Peyer's patch (tissue), 4 donors: ENCODE results near the gene BPIFB1. TPM values are rescaled to one million over a fixed set of nuclear protein-coding genes. Genes with fewer than 3 reads are reported as not detected.

Source experiments
- DNase-seq, 3 donors: peaks; one replicate each; pipeline ENCODE4 v3.0.0-alpha.2; 2017 to 2019
- H3K27ac ChIP-seq, 4 donors: fragments of 200-600 bp; sonication (generic); one replicate each; pipeline ENCODE4 v1.5.1; 2016 to 2019
- H3K27me3 ChIP-seq, 2 donors: fragments of 200-600 bp; sonication (generic); one replicate each; pipeline ENCODE4 v1.5.1; 2019
- H3K36me3 ChIP-seq, 3 donors: fragments of 200-600 bp; sonication (generic); one replicate each; pipeline ENCODE4 v1.5.1; 2016 to 2019
- H3K4me1 ChIP-seq, 4 donors: fragments of 200-600 bp; sonication (generic); one replicate each; pipeline ENCODE4 v1.5.1; 2016 to 2019
- H3K4me3 ChIP-seq, 4 donors: fragments of 200-600 bp; sonication (generic); 1 replicate in 3 of 4; 2 replicates in 1 of 4; pipeline ENCODE4 v1.5.1; 2016 to 2019; ENCODE audit warnings: mild to moderate bottlenecking in 1 of 4
- H3K9me3 ChIP-seq, 4 donors: fragments of 200-600 bp; sonication (generic); one replicate each; pipeline ENCODE4 v1.5.1; 2016 to 2019; ENCODE audit warnings: mild to moderate bottlenecking in 1 of 4
- POLR2A ChIP-seq, 2 donors: fragments of 450-650 bp; IDR thresholded peaks; one replicate each; pipeline ENCODE4 v1.5.1; 2017; ENCODE audit warnings: antibody characterized with exemption in 2 of 2, mild to moderate bottlenecking in 2 of 2, moderate library complexity in 2 of 2
- total RNA-seq, 4 donors: library from RNA; depleted of rRNA; stranded (reverse); fragments of >200 nt; gene quantifications; one replicate each; pipeline ENCODE4 v1.1.0, GENCODE V29; 2016
- TF ChIP-seq, protein P1 (sequence below), 6 experiments: fragments of 450-650 bp in 4 of 6; fragments of 200-600 bp in 2 of 6; sonication (generic) in 1 of 6; IDR thresholded peaks; one replicate each; pipeline ENCODE4 v1.5.1; 2017 to 2019; ENCODE audit warnings: antibody characterized with exemption in 6 of 6, mild to moderate bottlenecking in 3 of 6, moderate library complexity in 1 of 6

Gene BPIFB1
- total RNA-seq, 4 donors from 2014 or later, result not detected

DNA sequence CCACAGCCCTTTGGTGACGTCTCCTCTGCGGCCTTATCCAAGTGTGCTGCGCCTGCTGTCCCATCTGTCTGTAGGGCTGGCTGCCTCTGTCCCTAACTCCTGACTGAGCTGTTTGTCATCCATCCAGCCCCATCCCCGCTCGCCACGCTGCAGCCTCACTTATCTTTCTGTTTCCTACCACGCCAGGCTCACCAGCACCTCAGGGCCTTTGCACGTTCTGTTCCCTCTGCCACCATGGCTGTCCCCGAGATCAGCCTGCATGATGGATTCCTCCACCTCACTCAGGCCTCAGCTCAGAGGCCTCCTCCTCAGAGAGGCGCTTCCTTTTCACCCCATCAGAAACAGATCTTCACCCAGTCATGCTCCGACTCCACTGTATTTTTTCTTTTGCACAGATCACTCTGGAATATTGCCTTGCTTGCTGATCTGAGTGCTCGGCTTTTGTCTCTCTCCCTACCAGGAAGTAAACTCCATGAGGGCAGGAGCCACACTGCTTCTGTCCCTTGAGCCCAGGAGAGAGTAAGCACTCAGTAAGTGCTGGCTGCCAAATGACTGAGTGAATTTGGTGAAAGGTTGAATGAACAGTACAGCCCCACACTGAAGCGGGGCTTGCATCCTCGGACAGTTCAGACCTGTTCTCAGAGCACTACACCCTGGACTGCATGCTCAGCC is 34.5 kb downstream of the BPIFB1 start:
- no peak for DNase-seq
- Histone ChIP-seq H3K36me3 (no peaks in the 10 kb centered on the region), H3K9me3 (no peaks in the 10 kb centered on the region), H3K4me3 (no peak overlapping the region), H3K27ac (no peak overlapping the region), H3K4me1 (no peaks in the 10 kb centered on the region), H3K27me3 (no peaks in the 10 kb centered on the region)
- TF ChIP-seq, protein P1, sequence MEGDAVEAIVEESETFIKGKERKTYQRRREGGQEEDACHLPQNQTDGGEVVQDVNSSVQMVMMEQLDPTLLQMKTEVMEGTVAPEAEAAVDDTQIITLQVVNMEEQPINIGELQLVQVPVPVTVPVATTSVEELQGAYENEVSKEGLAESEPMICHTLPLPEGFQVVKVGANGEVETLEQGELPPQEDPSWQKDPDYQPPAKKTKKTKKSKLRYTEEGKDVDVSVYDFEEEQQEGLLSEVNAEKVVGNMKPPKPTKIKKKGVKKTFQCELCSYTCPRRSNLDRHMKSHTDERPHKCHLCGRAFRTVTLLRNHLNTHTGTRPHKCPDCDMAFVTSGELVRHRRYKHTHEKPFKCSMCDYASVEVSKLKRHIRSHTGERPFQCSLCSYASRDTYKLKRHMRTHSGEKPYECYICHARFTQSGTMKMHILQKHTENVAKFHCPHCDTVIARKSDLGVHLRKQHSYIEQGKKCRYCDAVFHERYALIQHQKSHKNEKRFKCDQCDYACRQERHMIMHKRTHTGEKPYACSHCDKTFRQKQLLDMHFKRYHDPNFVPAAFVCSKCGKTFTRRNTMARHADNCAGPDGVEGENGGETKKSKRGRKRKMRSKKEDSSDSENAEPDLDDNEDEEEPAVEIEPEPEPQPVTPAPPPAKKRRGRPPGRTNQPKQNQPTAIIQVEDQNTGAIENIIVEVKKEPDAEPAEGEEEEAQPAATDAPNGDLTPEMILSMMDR (IDR thresholded peaks at IDR 0.05), result no peak
- no peak for TF ChIP-seq POLR2A (IDR thresholded peaks at IDR 0.05)

DNA sequence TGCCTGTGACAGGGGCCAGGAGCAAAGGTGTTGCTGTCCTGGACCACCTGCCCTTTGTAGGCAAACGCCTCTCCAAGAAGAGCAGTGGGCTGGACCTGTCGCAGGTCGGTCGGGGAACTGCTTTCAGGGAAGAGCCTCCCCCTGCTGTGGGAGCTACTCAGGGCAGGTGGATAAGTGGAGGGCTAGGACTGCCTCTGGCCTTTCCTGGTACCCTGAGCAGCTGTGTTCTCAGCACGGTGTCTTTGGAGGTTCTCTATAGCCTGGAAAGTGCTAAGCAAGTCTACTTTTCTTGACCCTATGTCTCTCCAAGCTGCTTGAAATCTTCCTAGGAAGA is 35.0 kb downstream of the BPIFB1 start:
- Histone ChIP-seq H3K4me3 (no peak overlapping the region), H3K27me3 (no peaks in the 10 kb centered on the region), H3K9me3 (no peaks in the 10 kb centered on the region), H3K36me3 (no peaks in the 10 kb centered on the region), H3K4me1 (no peaks in the 10 kb centered on the region), H3K27ac (no peak overlapping the region)
- DNase-seq, result no peak
- TF ChIP-seq POLR2A (IDR thresholded peaks at IDR 0.05), result no peak
- TF ChIP-seq, protein P1 (IDR thresholded peaks at IDR 0.05), result no peak

DNA sequence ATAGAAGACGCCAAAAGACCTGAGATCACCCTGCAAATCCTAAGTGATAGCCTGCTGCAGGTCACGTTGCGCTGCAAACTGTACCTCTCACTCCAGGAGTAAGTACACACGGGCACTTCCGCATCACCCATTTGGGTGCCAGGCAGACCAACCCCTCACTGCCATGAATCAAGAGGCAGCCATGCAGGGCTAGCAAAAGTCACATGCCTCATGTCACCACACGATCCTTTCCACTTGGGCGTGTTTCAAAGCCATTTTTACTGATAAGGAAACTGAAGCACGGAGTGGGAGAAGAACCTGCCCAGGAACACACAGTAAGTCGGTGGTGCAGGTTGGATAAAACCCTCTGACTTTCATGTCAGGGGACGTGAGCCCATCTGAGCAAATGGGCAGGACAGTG is 37.0 kb downstream of the BPIFB1 start:
- no peaks in the 10 kb centered on the region for H3K4me1 ChIP-seq
- TF ChIP-seq POLR2A (IDR thresholded peaks at IDR 0.05), result no peak
- TF ChIP-seq, protein P1 (IDR thresholded peaks at IDR 0.05), result no peak
- no peaks in the 10 kb centered on the region for H3K27me3 ChIP-seq
- H3K27ac ChIP-seq, result no peak overlapping the region
- H3K4me3 ChIP-seq, result no peak overlapping the region
- H3K9me3 ChIP-seq, result no peaks in the 10 kb centered on the region
- H3K36me3 ChIP-seq, result no peaks in the 10 kb centered on the region
- DNase-seq, result no peak

DNA sequence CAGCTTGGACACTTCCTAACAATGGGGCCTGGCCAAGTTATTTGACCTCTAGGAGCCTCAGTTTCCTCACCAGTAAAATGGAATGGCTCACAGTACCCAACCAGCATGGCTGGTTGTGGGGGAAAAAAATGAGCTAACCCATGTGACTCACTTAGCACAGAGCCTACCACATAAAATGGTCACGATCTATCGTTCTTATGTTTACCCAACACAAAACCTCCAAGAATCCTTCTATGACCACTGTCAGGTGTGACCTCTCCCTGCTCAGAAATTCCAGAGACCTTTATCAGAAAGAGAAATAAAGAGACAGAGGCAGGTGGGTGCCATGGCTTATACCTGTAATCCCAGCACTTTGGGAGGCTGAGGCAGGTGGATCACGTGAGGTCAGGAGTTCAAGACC is 39.4 kb downstream of the BPIFB1 start:
- H3K27ac ChIP-seq, result no peak overlapping the region
- H3K4me3 ChIP-seq, result no peak overlapping the region
- no peak for DNase-seq
- no peaks in the 10 kb centered on the region for H3K27me3 ChIP-seq
- H3K4me1 ChIP-seq, result no peaks in the 10 kb centered on the region
- no peaks in the 10 kb centered on the region for H3K9me3 ChIP-seq
- TF ChIP-seq, protein P1 (IDR thresholded peaks at IDR 0.05), result no peak
- TF ChIP-seq POLR2A (IDR thresholded peaks at IDR 0.05), result no peak
- no peaks in the 10 kb centered on the region for H3K36me3 ChIP-seq

DNA sequence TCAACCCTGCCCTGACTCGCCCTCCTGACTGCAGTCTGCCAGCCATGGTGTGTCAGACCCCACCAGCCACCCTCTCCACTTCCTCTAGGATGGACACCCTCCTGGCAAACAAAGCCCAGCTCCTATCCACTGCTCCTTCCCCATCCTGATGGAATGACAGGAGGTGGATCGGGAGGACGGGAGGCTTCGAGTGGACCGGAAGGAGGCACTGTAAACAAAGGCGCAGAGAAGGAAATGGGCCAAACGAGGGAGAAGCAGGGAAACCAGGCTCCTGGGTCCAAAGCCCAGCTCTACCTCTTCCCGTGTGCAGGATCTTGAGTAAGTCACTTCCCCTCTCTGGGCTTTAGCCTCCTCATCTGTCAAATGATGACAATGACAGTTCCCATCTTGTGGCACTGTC is 40.2 kb downstream of the BPIFB1 start:
- Histone ChIP-seq H3K27ac (no peak overlapping the region), H3K4me1 (no peaks in the 10 kb centered on the region), H3K9me3 (no peaks in the 10 kb centered on the region), H3K36me3 (no peaks in the 10 kb centered on the region), H3K27me3 (no peaks in the 10 kb centered on the region), H3K4me3 (no peak overlapping the region)
- TF ChIP-seq, protein P1 (IDR thresholded peaks at IDR 0.05), result no peak
- no peak for TF ChIP-seq POLR2A (IDR thresholded peaks at IDR 0.05)
- no peak for DNase-seq

DNA sequence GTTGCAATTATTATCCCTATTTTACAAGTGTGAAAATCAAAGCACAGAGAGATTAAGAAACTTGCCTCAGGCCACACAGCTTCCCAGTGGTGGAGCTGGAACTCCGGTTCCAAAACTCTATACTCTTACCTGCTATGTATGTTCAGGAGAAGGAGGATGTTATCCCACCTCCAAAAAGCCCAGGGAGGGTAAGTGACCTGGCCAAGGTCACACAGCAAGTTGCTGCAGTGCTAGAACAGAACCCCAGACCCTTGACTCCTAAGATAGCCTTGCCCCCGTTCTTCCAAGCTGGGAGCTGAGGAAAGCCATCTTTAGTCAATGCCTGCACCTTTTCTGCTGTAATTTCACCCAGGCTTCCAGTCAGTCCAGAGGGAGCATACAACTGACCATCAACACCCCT is 42.3 kb downstream of the BPIFB1 start:
- no peak for TF ChIP-seq POLR2A (IDR thresholded peaks at IDR 0.05)
- TF ChIP-seq, protein P1 (IDR thresholded peaks at IDR 0.05), result no peak
- no peaks in the 10 kb centered on the region for H3K9me3 ChIP-seq
- no peak for DNase-seq
- no peak overlapping the region for H3K27ac ChIP-seq
- no peaks in the 10 kb centered on the region for H3K4me1 ChIP-seq
- no peak overlapping the region for H3K4me3 ChIP-seq
- no peaks in the 10 kb centered on the region for H3K27me3 ChIP-seq
- no peaks in the 10 kb centered on the region for H3K36me3 ChIP-seq
